Measurements from ENCODE around the gene SECISBP2.

SECISBP2 gene

GRCh38 chr9:89383030-89383720 lies 64.9 kb downstream of the SECISBP2 start:
- no peak for DNase-seq

GRCh38 chr9:89383721-89384300 lies 65.5 kb downstream of the SECISBP2 start:
- DNase-seq = no peak

GRCh38 chr9:89384783-89385182 lies 66.5 kb downstream of the SECISBP2 start:
- no peak for DNase-seq

GRCh38 chr9:89386206-89386605 lies 67.9 kb downstream of the SECISBP2 start:
- DNase-seq = no peak

- DNase-seq = no peak
Observed at GRCh38 chr9:89386797-89387196, 68.5 kb downstream of the SECISBP2 start.

GRCh38 chr9:89387197-89387849 lies 69.0 kb downstream of the SECISBP2 start:
- DNase-seq = no peak

GRCh38 chr9:89388084-89388867 lies 70.0 kb downstream of the SECISBP2 start:
- DNase-seq = no peak

GRCh38 chr9:89388868-89389177 lies 70.5 kb downstream of the SECISBP2 start:
- DNase-seq = no peak

- DNase-seq = no peak
Observed at GRCh38 chr9:89390068-89390555, 71.8 kb downstream of the SECISBP2 start.

GRCh38 chr9:89390578-89391116 lies 72.3 kb downstream of the SECISBP2 start:
- no peak for DNase-seq

- DNase-seq = no peak
Observed at GRCh38 chr9:89391585-89391984, 73.3 kb downstream of the SECISBP2 start.

GRCh38 chr9:89394412-89394811 lies 76.1 kb downstream of the SECISBP2 start:
- no peak for DNase-seq

- no peak for DNase-seq
Observed at GRCh38 chr9:89395931-89396710, 77.8 kb downstream of the SECISBP2 start.

GRCh38 chr9:89397471-89397870 lies 79.2 kb downstream of the SECISBP2 start:
- no peak for DNase-seq

GRCh38 chr9:89398621-89399020 lies 80.3 kb downstream of the SECISBP2 start:
- no peak for DNase-seq

- DNase-seq = no peak
Observed at GRCh38 chr9:89400403-89401116, 82.3 kb downstream of the SECISBP2 start.

GRCh38 chr9:89402695-89403427 lies 84.6 kb downstream of the SECISBP2 start:
- DNase-seq = no peak

GRCh38 chr9:89404074-89404473 lies 85.8 kb downstream of the SECISBP2 start:
- DNase-seq = no peak

GRCh38 chr9:89405826-89406225 lies 87.5 kb downstream of the SECISBP2 start:
- no peak for DNase-seq

- no peak for DNase-seq
Observed at GRCh38 chr9:89407070-89407469, 88.8 kb downstream of the SECISBP2 start.

- no peak for DNase-seq
Observed at GRCh38 chr9:89408628-89409101, 90.4 kb downstream of the SECISBP2 start.
